GM23338 (cell line): ENCODE measurements around the gene USP49. TPM values are rescaled to one million over a fixed set of nuclear protein-coding genes. Genes with fewer than 3 reads are reported as not detected.

Experiments used
- ATAC-seq: fragments of 200-7000 bp; cut with Tn5 transposase; 3 replicates; pipeline ENCODE4 v1.9.1; 2020
- DNase-seq: peaks from one replicate; pipeline ENCODE4 v3.0.0-alpha.2; 2015; ENCODE audit warnings: low spot score
- H2AFZ ChIP-seq: fragments of 200-600 bp; sonication (generic); 2 replicates; pipeline ENCODE4 v1.8.0; 2016; ENCODE audit warnings: antibody characterized with exemption, mild to moderate bottlenecking, moderate library complexity
- H3F3A ChIP-seq: fragments of 200-600 bp; sonication (generic); replicated peaks from 2 replicates; pipeline ENCODE4 v1.8.0; 2017; ENCODE audit warnings: antibody characterized with exemption, mixed run types, low read depth
- H3K27ac ChIP-seq: fragments of 200-600 bp; sonication (generic); 2 replicates; pipeline ENCODE4 v1.6.1; 2016; ENCODE audit warnings: low read depth
- H3K27me3 ChIP-seq: fragments of 200-600 bp; sonication (generic); 2 replicates; pipeline ENCODE4 v1.8.0; 2016; ENCODE audit warnings: mild to moderate bottlenecking, mixed run types, moderate library complexity; ENCODE audit not compliant: insufficient read depth
- H3K36me3 ChIP-seq: fragments of 200-600 bp; sonication (generic); 2 replicates; pipeline ENCODE4 v1.8.0; 2016; ENCODE audit warnings: mild to moderate bottlenecking; ENCODE audit not compliant: insufficient read depth
- H3K4me1 ChIP-seq: fragments of 200-600 bp; sonication (generic); 2 replicates; pipeline ENCODE4 v1.8.0; 2016; ENCODE audit warnings: mild to moderate bottlenecking, moderate library complexity; ENCODE audit not compliant: insufficient read depth
- H3K4me2 ChIP-seq: fragments of 200-600 bp; sonication (generic); 2 replicates; pipeline ENCODE4 v1.7.1; 2017; ENCODE audit warnings: mixed run types
- H3K4me3 ChIP-seq: fragments of 200-600 bp; sonication (generic); 2 replicates; pipeline ENCODE4 v1.6.1; 2016; ENCODE audit warnings: mixed run types
- H3K79me2 ChIP-seq: fragments of 200-600 bp; sonication (generic); replicated peaks from 2 replicates; pipeline ENCODE4 v1.8.0; 2017; ENCODE audit warnings: mild to moderate bottlenecking; ENCODE audit not compliant: insufficient read depth
- H3K9me2 ChIP-seq: fragments of 200-600 bp; sonication (generic); 2 replicates; pipeline ENCODE4 v1.8.0; 2017; ENCODE audit not compliant: insufficient read depth
- H4K20me1 ChIP-seq: fragments of 200-600 bp; sonication (generic); replicated peaks from 2 replicates; pipeline ENCODE4 v1.8.0; 2017; ENCODE audit warnings: mild to moderate bottlenecking; ENCODE audit not compliant: insufficient read depth
- H3K27ac Mint-ChIP-seq: 2 replicates; pipeline ENCODE4 v1.8.0; 2020; ENCODE audit warnings: inconsistent platforms, mild to moderate bottlenecking, moderate library complexity, mixed read lengths
- H3K27me3 Mint-ChIP-seq: 3 replicates; pipeline ENCODE4 v1.8.0; 2022; ENCODE audit warnings: low read depth, mild to moderate bottlenecking, moderate library complexity, mixed read lengths, inconsistent platforms; ENCODE audit not compliant: insufficient read depth, poor library complexity
- H3K36me3 Mint-ChIP-seq: 3 replicates; pipeline ENCODE4 v1.8.0; 2021; ENCODE audit warnings: low read depth, mild to moderate bottlenecking, inconsistent platforms, moderate library complexity, mixed read lengths
- H3K4me1 Mint-ChIP-seq: 3 replicates; pipeline ENCODE4 v1.8.0; 2020; ENCODE audit warnings: mild to moderate bottlenecking, inconsistent platforms, mixed read lengths
- H3K4me3 Mint-ChIP-seq: 3 replicates; pipeline ENCODE4 v1.8.0; 2021; ENCODE audit warnings: moderate library complexity, mild to moderate bottlenecking, inconsistent platforms, mixed read lengths
- H3K9me3 Mint-ChIP-seq: 3 replicates; pipeline ENCODE4 v1.8.0; 2020; ENCODE audit warnings: moderate library complexity, mild to moderate bottlenecking, inconsistent platforms, mixed read lengths
- CREB1 ChIP-seq: fragments of 250-450 bp; sonication (Bioruptor Pico); IDR thresholded peaks from 2 replicates; pipeline ENCODE4 v1.5.0; 2020; ENCODE audit warnings: low read depth, mild to moderate bottlenecking, moderate library complexity
- CTCF ChIP-seq, 2 experiments: fragments of 200-600 bp in 1 of 2; sonication (generic) in 1 of 2; conservative IDR thresholded peaks; 2 replicates each; pipeline versions ENCODE4 v1.5.1 to v1.6.1; 2016 to 2017; ENCODE audit warnings: antibody characterized with exemption in 2 of 2, low read depth in 2 of 2, mild to moderate bottlenecking in 2 of 2, moderate library complexity in 1 of 2
- ETS1 ChIP-seq: IDR thresholded peaks from 2 replicates; pipeline ENCODE4 v1.6.1; 2016; ENCODE audit warnings: antibody characterized with exemption
- EZH2 ChIP-seq: fragments of 200-600 bp; sonication (generic); IDR thresholded peaks from one replicate; pipeline ENCODE4 v1.8.0; 2017; ENCODE audit warnings: antibody characterized with exemption, mild to moderate bottlenecking, low read depth; ENCODE audit not compliant: unreplicated experiment
- EZH2phosphoT487 ChIP-seq: fragments of 200-600 bp; sonication (generic); IDR thresholded peaks from one replicate; pipeline ENCODE4 v1.8.1; 2018; ENCODE audit warnings: antibody characterized with exemption; ENCODE audit not compliant: unreplicated experiment
- JUNB ChIP-seq: IDR thresholded peaks from one replicate; pipeline ENCODE4 v1.6.1; 2016; ENCODE audit warnings: antibody characterized with exemption; ENCODE audit not compliant: unreplicated experiment
- NANOG ChIP-seq: IDR thresholded peaks from 2 replicates; pipeline ENCODE4 v1.6.1; 2016; ENCODE audit warnings: antibody characterized with exemption, borderline replicate concordance
- POLR2AphosphoS5 ChIP-seq: IDR thresholded peaks from 2 replicates; pipeline ENCODE4 v1.6.1; 2016; ENCODE audit warnings: antibody characterized with exemption, low read depth
- REST ChIP-seq: IDR thresholded peaks from one replicate; pipeline ENCODE4 v1.6.1; 2018; ENCODE audit warnings: antibody characterized with exemption; ENCODE audit not compliant: unreplicated experiment
- STAT1 ChIP-seq: IDR thresholded peaks from one replicate; pipeline ENCODE4 v1.6.1; 2016; ENCODE audit warnings: antibody characterized with exemption; ENCODE audit not compliant: unreplicated experiment
- ZNF114 ChIP-seq: fragments of 250-450 bp; sonication (Bioruptor Pico); IDR thresholded peaks from 2 replicates; pipeline ENCODE4 v1.5.0; 2020; ENCODE audit warnings: mild to moderate bottlenecking, moderate library complexity
- ZNF331 ChIP-seq: fragments of 250-450 bp; sonication (Bioruptor Pico); IDR thresholded peaks from 2 replicates; pipeline ENCODE4 v1.5.0; 2020; ENCODE audit warnings: low read depth, mild to moderate bottlenecking, moderate library complexity
- polyA plus RNA-seq: library from polyadenylated mRNA; unstranded; fragments of >200 nt; fragmentation: Nextera tagmentation; extraction: Ambion mirVana; gene quantifications from 2 replicates; pipeline ENCODE4 v1.2.1, GENCODE V29; 2016
- total RNA-seq: library from RNA; depleted of rRNA; stranded (reverse); fragments of >200 nt; shearing (Covaris generic); gene quantifications from 2 replicates; pipeline ENCODE4 v1.2.3, GENCODE V29; 2014

The USP49 gene
- total and polyA plus RNA-seq, 2 experiments from 2014 or later: 5.9 to 21.5 TPM

- no peak for TF ChIP-seq REST
- TF ChIP-seq EZH2phosphoT487: no peak
- peak; percentile 98 for TF ChIP-seq CREB1 (CRISPR knock-in tag)
- TF ChIP-seq NANOG: no peak
These were observed 25.9 kb upstream of the USP49 start, which contains the start of the genes BYSL and MED20 (continued) for GRCh38 chr6:41920921-41921711.

GRCh38 chr6:41917528-41917927 lies 22.4 kb upstream of the USP49 start:
- no peaks in the 10 kb centered on the region for H3K9me3 Mint-ChIP-seq
- Histone ChIP-seq H3K9me2 (no peaks in the 10 kb centered on the region), H3K4me1 (peaks cover 11% of the 10 kb centered on the region), H3K27ac (no peak overlapping the region), H3K27me3 (no peaks in the 10 kb centered on the region), H2AFZ (no peak overlapping the region), H3K79me2 (peaks cover 58% of the 10 kb centered on the region), H3K36me3 (peaks cover 5% of the 10 kb centered on the region; the same call in 1 of the 2 replicates), H3K4me3 (no peak overlapping the region), H4K20me1 (peaks cover 5% of the 10 kb centered on the region; the same call in 1 of the 2 replicates), H3F3A (peaks cover 9% of the 10 kb centered on the region), H3K4me2 (no peak overlapping the region)
- no peak overlapping the region for H3K4me3 Mint-ChIP-seq
- peaks cover 32% of the 10 kb centered on the region for H3K36me3 Mint-ChIP-seq
- ATAC-seq: no peak
- no peak for DNase-seq
- H3K27me3 Mint-ChIP-seq: peaks cover 9% of the 10 kb centered on the region
- peak overlapping the region; percentile 75; the same call in 1 of the 2 replicates for H3K27ac Mint-ChIP-seq
- peaks cover 9% of the 10 kb centered on the region for H3K4me1 Mint-ChIP-seq
- TF ChIP-seq STAT1 (no peak), ZNF331 (CRISPR knock-in tag) (no peak), POLR2AphosphoS5 (no peak), ZNF114 (CRISPR knock-in tag) (no peak), ETS1 (no peak), NANOG (no peak), CTCF (conservative IDR thresholded peaks at IDR 0.05; ENCODE audit: low read depth in 2 of 2) (no peak), CREB1 (CRISPR knock-in tag) (no peak), REST (no peak), EZH2 (no peak), JUNB (no peak), EZH2phosphoT487 (no peak)
